ENCODE measurements around the gene SHISA9.

DNA sequence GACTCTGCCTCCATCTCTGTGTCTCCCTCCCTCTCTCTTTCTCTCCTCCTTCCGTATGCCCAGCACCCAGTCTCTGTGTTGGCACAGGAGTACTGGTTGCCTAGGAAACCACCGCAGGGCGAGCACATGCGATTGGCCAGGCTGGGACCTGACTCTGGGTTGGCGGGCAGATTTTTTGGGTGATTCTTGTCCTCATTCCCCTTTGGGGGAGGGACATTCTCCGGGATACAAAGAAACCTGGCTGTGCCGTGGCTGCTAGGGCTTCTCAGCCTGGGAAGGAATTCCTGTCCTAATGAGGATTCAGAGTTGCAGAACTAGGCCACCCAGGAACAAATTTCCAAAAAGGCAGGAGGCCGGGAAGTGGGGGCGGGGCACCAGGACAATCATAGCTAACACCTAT lies 168.9 kb downstream of the SHISA9 start:
- TF ChIP-seq, protein P1, sequence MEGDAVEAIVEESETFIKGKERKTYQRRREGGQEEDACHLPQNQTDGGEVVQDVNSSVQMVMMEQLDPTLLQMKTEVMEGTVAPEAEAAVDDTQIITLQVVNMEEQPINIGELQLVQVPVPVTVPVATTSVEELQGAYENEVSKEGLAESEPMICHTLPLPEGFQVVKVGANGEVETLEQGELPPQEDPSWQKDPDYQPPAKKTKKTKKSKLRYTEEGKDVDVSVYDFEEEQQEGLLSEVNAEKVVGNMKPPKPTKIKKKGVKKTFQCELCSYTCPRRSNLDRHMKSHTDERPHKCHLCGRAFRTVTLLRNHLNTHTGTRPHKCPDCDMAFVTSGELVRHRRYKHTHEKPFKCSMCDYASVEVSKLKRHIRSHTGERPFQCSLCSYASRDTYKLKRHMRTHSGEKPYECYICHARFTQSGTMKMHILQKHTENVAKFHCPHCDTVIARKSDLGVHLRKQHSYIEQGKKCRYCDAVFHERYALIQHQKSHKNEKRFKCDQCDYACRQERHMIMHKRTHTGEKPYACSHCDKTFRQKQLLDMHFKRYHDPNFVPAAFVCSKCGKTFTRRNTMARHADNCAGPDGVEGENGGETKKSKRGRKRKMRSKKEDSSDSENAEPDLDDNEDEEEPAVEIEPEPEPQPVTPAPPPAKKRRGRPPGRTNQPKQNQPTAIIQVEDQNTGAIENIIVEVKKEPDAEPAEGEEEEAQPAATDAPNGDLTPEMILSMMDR (IDR thresholded peaks at IDR 0.05; ENCODE audit: poor library complexity), result no peak
- no peak for TF ChIP-seq EZH2 (IDR thresholded peaks at IDR 0.05; ENCODE audit: borderline replicate concordance)

Data from hepatocyte (in vitro differentiated cells).